ENCODE data around the gene AKT3. TPM values are rescaled to one million over a fixed set of nuclear protein-coding genes. Genes with fewer than 3 reads are reported as not detected.

Gene AKT3
- polyA plus RNA-seq, 1 experiment = 34.9 TPM

DNA sequence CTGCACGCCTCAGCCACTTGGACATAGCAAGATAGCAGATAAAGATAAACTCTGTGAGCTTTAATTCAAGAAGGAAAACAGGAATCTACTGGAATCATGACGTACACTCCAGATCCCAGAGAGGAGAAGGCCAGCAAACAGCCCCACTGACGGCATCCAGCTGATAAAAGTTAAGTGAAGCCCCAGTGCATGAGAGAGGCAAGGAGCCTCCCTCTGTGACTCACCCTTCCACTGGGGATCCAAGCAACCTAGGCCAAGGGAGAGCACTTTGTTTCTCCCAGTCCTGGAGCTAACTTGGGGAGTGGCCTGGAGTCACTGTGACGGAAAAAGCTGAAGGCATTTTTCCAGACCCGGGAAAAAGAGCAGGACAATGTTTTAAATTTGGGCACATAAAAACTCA is 270.0 kb downstream of the AKT3 start:
- no peak for TF ChIP-seq CTCF (IDR thresholded peaks at IDR 0.05; ENCODE audit: low read depth, low read length)
- Histone ChIP-seq H3K27me3 (ENCODE audit: control insufficient read depth, insufficient read depth, low read length) (no peaks in the 10 kb centered on the region), H3K9me3 (ENCODE audit: control insufficient read depth, insufficient read depth, low read length) (peaks cover 10% of the 10 kb centered on the region), H3K27ac (ENCODE audit: low read depth, low read length) (no peak overlapping the region), H3K4me3 (ENCODE audit: low read depth, low read length) (no peak overlapping the region)
- DNase-seq (ENCODE audit: low read depth, low spot score) = no peak
- CTCF ChIA-PET = no interaction called here
- POLR2A ChIA-PET = no interaction called here

- no peak overlapping the region for H3K4me3 ChIP-seq (ENCODE audit: low read depth, low read length)
- H3K27me3 ChIP-seq (ENCODE audit: control insufficient read depth, insufficient read depth, low read length) = no peaks in the 10 kb centered on the region
- ChIA-PET CTCF (no interaction called here), POLR2A (no interaction called here)
- DNase-seq (ENCODE audit: low read depth, low spot score) = no peak
- TF ChIP-seq CTCF (IDR thresholded peaks at IDR 0.05; ENCODE audit: low read depth, low read length) = no peak
- no peaks in the 10 kb centered on the region for H3K9me3 ChIP-seq (ENCODE audit: control insufficient read depth, insufficient read depth, low read length)
- H3K27ac ChIP-seq (ENCODE audit: low read depth, low read length) = no peak overlapping the region
Observed at GRCh38 chr1:243575070-243575469, 275.0 kb downstream of the AKT3 start.

DNA sequence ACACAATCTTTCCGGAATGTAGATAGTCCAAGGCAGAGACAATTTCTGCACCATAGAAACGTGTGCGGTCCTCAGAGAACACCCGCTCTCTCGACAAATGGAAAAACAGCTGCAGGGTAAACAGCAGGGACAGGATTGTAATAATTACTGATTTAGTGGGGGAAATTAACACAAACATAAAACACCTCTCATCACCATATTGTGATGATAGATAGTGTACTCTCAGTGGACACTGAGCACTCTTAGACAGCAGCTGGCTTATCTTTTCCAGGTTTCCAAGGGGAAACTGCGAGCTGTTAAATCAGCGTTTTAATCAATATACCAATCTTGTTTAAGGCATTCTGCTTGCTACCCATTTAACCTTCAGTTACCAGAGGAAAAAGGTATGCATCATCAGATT is 277.1 kb downstream of the AKT3 start:
- POLR2A ChIA-PET = no interaction called here
- CTCF ChIA-PET = interaction anchor here (1.1 kb wide), 1 partner anchor 700 kb away, joined by 3 read pairs; no protein-coding TSS in a partner anchor
- no peak for TF ChIP-seq CTCF (IDR thresholded peaks at IDR 0.05; ENCODE audit: low read depth, low read length)
- Histone ChIP-seq H3K4me3 (ENCODE audit: low read depth, low read length) (no peak overlapping the region), H3K27ac (ENCODE audit: low read depth, low read length) (no peak overlapping the region), H3K9me3 (ENCODE audit: control insufficient read depth, insufficient read depth, low read length) (no peaks in the 10 kb centered on the region), H3K27me3 (ENCODE audit: control insufficient read depth, insufficient read depth, low read length) (no peaks in the 10 kb centered on the region)
- no peak for DNase-seq (ENCODE audit: low read depth, low spot score)

DNA sequence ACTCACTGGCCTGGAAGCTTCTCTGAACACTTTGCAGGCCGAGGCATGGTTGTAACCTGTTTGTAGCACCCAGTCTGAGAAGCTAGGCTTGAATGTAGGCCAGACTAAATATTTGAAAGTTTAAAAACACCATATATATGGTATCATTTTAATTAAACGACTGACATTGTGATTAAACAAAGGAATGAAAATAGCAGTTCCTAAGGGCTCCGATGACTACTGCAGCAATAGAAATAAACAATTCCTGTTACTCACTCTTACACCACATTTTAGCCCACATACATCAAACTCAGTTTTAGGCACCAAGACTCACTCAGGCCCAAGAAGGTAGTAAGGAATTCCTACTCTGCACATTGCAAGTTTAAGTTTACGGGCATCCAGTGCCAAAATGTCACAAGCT is 281.2 kb downstream of the AKT3 start:
- Histone ChIP-seq H3K4me3 (ENCODE audit: low read depth, low read length) (no peak overlapping the region), H3K9me3 (ENCODE audit: control insufficient read depth, insufficient read depth, low read length) (no peaks in the 10 kb centered on the region), H3K27ac (ENCODE audit: low read depth, low read length) (no peak overlapping the region), H3K27me3 (ENCODE audit: control insufficient read depth, insufficient read depth, low read length) (no peaks in the 10 kb centered on the region)
- ChIA-PET POLR2A (interaction anchor here (0.7 to 1.1 kb wide), 3 partner anchors 20 to 95 kb away, joined by 3 read pairs; no protein-coding TSS in a partner anchor), CTCF (interaction anchor here (0.7 kb wide), 1 partner anchor 876 kb away, joined by 3 read pairs; no protein-coding TSS in a partner anchor)
- TF ChIP-seq CTCF (IDR thresholded peaks at IDR 0.05; ENCODE audit: low read depth, low read length) = no peak
- DNase-seq (ENCODE audit: low read depth, low spot score) = peak; percentile 67

DNA sequence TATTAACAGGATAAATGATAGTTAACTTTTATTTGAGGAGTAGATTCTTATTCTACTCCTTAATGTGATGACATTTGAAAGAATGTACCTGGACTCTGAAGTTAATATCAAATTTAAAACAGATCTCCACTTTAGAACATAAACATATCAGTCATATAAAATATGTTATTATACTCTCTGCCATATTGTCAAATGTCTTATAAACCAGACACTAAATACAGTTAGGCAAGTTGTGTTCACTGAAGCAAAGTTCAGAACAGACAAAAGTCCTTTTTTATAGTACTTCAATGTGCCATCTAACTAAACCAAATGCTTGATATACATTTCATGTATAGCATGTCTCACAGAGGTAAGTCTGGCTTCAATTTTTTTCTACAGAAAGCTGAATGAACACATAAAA is 285.2 kb downstream of the AKT3 start:
- TF ChIP-seq CTCF (IDR thresholded peaks at IDR 0.05; ENCODE audit: low read depth, low read length) = no peak
- no peak overlapping the region for H3K4me3 ChIP-seq (ENCODE audit: low read depth, low read length)
- DNase-seq (ENCODE audit: low read depth, low spot score) = no peak
- H3K27me3 ChIP-seq (ENCODE audit: control insufficient read depth, insufficient read depth, low read length) = no peaks in the 10 kb centered on the region
- CTCF ChIA-PET = no interaction called here
- H3K27ac ChIP-seq (ENCODE audit: low read depth, low read length) = no peak overlapping the region
- POLR2A ChIA-PET = no interaction called here
- no peaks in the 10 kb centered on the region for H3K9me3 ChIP-seq (ENCODE audit: control insufficient read depth, insufficient read depth, low read length)
